Lower leg skin (tissue), 4 donors: Measurements from ENCODE around the gene SLC48A1. TPM values are rescaled to one million over a fixed set of nuclear protein-coding genes. Genes with fewer than 3 reads are reported as not detected.

Experiments used
- DNase-seq, 2 donors: peaks; one replicate each; pipeline ENCODE4 v3.0.0-alpha.2; 2019; ENCODE audit warnings: low spot score in 2 of 2
- H3K4me3 ChIP-seq: fragments of 200-600 bp; sonication (generic); 2 replicates; pipeline ENCODE4 v1.5.1; 2017; ENCODE audit warnings: mild to moderate bottlenecking, low read depth; ENCODE audit not compliant: poor library complexity, severe bottlenecking
- POLR2A ChIP-seq, 2 donors: fragments of 450-650 bp; IDR thresholded peaks; one replicate each; pipeline ENCODE4 v1.6.1; 2016 to 2017; ENCODE audit warnings: antibody characterized with exemption in 2 of 2, mild to moderate bottlenecking in 1 of 2, moderate library complexity in 1 of 2
- WGBS, 2 donors: methylation state at CpG; one replicate each; pipeline ENCODE4 v1.1.5; 2018; 5-methylcytosine and 5-hydroxymethylcytosine counted together
- intact Hi-C: fragments of 100-400 bp; cut with DNase I; formaldehyde crosslinking; loops from one replicate; pipeline ENCODE4 v1.15.0; 2023; ENCODE audit warnings: low total_unique reads
- total RNA-seq, 4 donors: library from RNA; depleted of rRNA; stranded (reverse); fragments of >200 nt; gene quantifications; one replicate each; pipeline ENCODE4 v1.1.0, GENCODE V29; 2016
- TF ChIP-seq, protein P1 (sequence below), 3 donors: fragments of 450-650 bp; IDR thresholded peaks; one replicate each; pipeline ENCODE4 v1.5.1; 2016; ENCODE audit warnings: antibody characterized with exemption in 3 of 3, mild to moderate bottlenecking in 3 of 3, moderate library complexity in 2 of 3

The SLC48A1 gene
- total RNA-seq, 4 donors from 2014 or later = 28.2 to 51.7 (median 48.6) TPM

DNA sequence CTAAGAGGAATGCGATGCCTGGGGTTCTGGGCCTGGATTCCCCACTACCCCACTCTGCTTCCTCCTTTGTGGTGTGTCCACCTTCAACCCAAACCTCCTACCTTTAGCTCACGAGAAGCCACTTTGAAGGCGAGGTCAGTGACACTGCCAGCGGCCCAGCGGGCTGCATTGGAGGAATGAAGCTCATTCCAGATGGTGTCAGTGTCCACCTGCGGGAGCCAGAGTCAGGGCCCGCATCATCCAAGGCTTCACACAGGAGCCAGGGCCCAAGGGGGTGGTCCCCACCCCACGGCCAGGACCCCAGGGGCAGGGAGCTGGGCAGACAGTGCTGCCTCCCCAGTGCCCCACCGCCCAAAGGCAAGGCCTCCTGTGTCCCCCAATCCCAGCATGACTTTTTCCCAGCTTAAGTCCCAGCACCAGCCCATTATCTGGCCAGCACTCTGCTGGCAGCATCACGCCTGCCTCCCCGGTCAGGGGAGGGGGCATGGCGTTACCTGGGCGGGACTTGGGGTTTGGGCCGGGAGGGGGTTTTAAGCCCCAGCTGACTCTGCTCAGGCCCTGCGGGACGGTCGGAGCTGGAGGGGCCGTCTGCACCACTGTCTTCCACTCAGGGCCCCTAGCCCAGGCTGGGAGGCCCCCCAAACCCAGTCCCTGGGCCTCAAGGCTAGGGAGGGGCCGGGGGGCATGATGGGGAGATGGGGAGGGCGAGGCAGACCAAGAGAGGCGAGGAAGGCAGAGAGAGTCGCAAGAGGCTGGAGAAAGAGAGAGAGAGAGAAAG is 16.9 kb downstream of the SLC48A1 start:
- no peak overlapping the region for H3K4me3 ChIP-seq
- TF ChIP-seq POLR2A (IDR thresholded peaks at IDR 0.05) = no peak
- TF ChIP-seq, protein P1, sequence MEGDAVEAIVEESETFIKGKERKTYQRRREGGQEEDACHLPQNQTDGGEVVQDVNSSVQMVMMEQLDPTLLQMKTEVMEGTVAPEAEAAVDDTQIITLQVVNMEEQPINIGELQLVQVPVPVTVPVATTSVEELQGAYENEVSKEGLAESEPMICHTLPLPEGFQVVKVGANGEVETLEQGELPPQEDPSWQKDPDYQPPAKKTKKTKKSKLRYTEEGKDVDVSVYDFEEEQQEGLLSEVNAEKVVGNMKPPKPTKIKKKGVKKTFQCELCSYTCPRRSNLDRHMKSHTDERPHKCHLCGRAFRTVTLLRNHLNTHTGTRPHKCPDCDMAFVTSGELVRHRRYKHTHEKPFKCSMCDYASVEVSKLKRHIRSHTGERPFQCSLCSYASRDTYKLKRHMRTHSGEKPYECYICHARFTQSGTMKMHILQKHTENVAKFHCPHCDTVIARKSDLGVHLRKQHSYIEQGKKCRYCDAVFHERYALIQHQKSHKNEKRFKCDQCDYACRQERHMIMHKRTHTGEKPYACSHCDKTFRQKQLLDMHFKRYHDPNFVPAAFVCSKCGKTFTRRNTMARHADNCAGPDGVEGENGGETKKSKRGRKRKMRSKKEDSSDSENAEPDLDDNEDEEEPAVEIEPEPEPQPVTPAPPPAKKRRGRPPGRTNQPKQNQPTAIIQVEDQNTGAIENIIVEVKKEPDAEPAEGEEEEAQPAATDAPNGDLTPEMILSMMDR (IDR thresholded peaks at IDR 0.05) = no peak
- DNase-seq = no peak
- intact Hi-C loops = no loop called here
- 86 to 88% methylated on average over 18 to 22 of the region's 22 CpGs for WGBS, 2 donors

DNA sequence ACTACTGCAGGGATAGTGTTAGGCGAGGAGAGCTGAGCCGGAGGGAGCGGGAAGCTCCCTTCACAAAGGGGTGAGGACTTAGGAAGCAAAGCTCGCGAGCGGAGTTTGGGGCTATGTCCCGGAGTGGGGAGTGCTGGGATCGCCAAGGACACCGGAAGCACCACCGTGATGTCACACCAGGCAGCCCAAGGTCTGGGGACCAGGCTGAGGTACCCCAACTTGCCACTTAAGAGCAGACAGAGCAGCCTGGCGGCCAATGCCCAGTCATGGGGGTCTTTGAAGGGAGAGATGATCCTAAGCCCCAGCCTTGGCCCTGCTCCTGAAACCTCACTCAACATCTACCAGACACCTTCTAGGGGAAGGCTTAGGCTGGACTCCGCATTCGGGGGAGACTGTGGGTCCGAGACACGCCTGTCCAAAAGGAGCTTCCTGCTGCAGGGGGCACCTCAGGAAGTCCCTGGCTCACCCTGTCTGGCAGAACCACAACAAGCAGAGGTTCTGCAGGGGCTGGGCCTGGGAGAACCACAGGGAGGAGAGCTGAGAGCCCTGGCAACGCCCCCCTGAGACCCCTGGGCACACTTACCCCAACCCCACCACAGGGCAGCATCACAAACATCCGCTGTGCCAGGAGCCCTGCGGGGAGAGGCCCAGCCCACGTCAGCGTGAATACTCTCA is 17.8 kb downstream of the SLC48A1 start:
- no peak overlapping the region for H3K4me3 ChIP-seq
- intact Hi-C loops = no loop called here
- WGBS, 2 donors = 89 to 93% methylated on average over 16 to 20 of the region's 20 CpGs
- TF ChIP-seq, protein P1 (IDR thresholded peaks at IDR 0.05) = no peak
- TF ChIP-seq POLR2A (IDR thresholded peaks at IDR 0.05) = no peak
- no peak for DNase-seq

DNA sequence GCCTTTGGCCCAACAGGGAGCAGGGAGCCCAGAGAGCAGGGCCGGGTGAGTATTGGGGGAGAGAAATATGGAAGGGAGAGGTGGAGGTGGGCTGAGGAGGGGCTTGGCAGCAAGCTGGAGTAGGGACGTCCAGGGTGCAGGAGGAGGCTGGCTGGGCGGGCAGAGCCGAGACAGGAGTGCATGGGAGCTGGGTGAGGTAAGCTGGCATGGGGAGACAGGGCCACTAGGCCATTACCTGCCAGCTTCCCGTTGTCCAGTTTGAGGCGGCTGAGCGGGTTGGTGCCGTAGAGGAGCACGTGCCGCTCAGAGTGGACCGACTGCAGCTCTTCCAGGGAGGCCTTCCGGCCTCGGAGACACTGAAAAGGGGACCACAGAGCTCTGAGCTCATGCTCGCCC is 18.3 kb downstream of the SLC48A1 start:
- TF ChIP-seq POLR2A (IDR thresholded peaks at IDR 0.05) = no peak
- TF ChIP-seq, protein P1 (IDR thresholded peaks at IDR 0.05) = no peak
- intact Hi-C loops = no loop called here
- no peak for DNase-seq
- WGBS, 2 donors = 86 to 88% methylated on average over 14 of the region's 14 CpGs
- H3K4me3 ChIP-seq = no peak overlapping the region

DNA sequence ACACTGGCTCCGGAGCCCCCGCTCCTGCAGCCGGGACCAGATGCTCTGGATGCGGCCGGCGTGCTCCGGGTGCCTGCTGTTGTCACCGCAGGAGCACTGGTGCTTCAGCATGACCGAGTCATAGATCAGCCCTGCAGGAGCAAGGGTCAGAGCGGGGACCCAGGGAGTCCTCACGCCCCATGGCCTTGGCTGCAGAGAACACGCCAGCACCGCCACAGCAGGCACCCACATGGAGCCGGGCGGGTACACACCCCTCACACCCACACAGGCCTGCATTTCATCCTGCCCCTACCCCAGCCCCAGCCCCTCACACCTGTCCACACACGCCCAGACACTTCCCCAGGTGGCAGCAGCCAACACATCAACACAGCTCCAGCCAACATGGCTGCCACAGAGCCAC is 18.8 kb downstream of the SLC48A1 start:
- WGBS, 2 donors = 67 to 91% methylated on average over 12 to 16 of the region's 16 CpGs
- intact Hi-C loops = no loop called here
- TF ChIP-seq, protein P1 (IDR thresholded peaks at IDR 0.05) = no peak
- no peak for TF ChIP-seq POLR2A (IDR thresholded peaks at IDR 0.05)
- no peak for DNase-seq
- H3K4me3 ChIP-seq = no peak overlapping the region

GRCh38 chr12:47793015-47793681 is 20.1 kb downstream of the SLC48A1 start:
- no peak for DNase-seq
- no peak overlapping the region for H3K4me3 ChIP-seq
- 79 to 87% methylated on average over 13 to 15 of the region's 15 CpGs for WGBS, 2 donors
- intact Hi-C loops = no loop called here
- no peak for TF ChIP-seq POLR2A (IDR thresholded peaks at IDR 0.05)
- TF ChIP-seq, protein P1 (IDR thresholded peaks at IDR 0.05) = no peak
